Choroid plexus epithelial cell (primary cell): ENCODE data around the gene TBC1D13.
A peak's percentile ranks its signal among the peaks of the same experiment; 100 is the strongest.

Experiments
- DNase-seq: peaks from one replicate; pipeline ENCODE4 v3.0.0-alpha.2; 2010; ENCODE audit warnings: low read depth
- H3K4me3 ChIP-seq: 2 replicates; pipeline ENCODE4 v1.5.1; 2011; ENCODE audit warnings: low read depth, mild to moderate bottlenecking, control low read depth, low read length, moderate library complexity
- CTCF ChIP-seq: conservative IDR thresholded peaks from 2 replicates; pipeline ENCODE4 v1.5.1; 2011; ENCODE audit warnings: low read depth, mild to moderate bottlenecking, control low read depth, inconsistent platforms, low read length, moderate library complexity

Gene TBC1D13

DNA sequence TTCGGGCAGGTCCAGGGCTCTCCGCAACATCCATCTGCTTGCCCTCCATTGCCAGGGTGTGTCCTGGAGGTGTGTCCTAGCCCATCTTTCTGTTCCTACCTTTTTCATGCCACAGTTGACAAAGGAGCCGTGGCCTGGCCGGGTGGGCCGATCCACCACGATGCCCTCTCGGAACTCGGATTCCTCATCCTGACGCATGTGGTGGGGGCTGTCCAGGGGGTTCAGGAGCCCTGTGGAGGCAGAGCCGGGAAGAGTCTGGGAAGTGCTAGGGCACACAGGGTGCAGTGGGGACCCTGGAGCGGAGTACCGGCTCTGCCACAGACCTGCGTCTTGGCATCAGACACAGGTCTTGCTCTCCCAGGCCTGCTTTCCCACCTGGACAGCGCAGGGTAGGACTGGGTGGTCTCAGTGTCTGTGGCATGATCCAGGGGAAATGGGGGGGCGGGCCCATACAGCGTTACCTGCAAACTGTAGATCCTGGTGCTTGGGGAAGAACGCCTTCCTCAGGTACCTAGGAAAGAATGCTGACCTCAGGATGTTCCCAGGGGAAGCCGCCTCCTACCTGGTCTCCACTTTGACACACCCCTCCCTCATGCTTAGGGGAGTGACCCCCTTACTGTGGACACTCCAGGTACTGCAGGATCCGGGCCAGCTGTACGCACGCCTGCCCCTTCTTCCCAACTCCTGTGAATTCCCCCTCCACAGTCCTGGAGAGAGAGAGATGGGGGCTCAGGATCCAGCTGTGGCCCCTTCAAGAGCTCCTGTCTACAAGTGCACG, 39.1 kb downstream of the TBC1D13 start:
- DNase-seq: no peak
- peak; percentile 8 for TF ChIP-seq CTCF

GRCh38 chr9:128828267-128828666, 41.2 kb downstream of the TBC1D13 start:
- TF ChIP-seq CTCF: no peak
- H3K4me3 ChIP-seq: peak overlapping the region; percentile 92
- no peak for DNase-seq

More for the DNA sequence above, 39.1 kb downstream of the TBC1D13 start:
- H3K4me3 ChIP-seq: no peak overlapping the region

DNA sequence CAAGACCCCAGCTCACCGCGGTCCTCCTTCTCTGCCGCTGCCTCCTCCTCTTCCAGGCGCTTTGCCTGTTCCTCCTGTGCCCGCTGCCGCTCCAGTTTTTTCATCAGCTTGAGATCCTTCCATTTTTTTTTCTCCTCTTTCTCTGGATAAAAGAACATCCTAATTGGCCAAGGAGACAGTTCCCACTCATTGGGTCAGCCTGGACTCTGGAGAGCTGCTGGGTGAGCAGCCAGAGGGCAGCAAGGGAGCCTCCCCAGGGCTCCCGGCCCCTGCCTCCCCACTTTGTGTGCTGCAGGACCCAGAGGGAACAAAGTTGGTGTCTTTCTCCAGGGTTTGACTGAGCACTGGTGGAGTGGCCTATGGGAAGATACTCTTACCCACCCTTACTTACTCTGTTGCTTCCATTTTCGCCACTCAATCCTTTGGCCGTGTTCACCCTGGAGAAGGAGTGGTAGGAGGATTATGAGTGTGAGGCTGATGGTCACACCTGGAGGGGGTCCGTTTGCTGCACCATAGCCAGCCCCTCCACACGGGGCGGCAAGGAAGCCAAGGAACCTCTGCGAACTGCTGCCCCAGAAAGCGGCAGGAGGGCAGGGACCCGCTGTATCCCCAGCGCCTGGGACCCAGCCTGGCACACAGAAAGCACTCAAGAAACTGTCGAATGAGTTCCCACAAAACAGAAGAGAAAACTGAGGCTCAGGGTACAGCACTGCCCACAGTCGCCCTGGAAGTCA, 41.8 kb downstream of the TBC1D13 start:
- H3K4me3 ChIP-seq: peak overlapping the region; percentile 92
- no peak for TF ChIP-seq CTCF
- DNase-seq: no peak

- H3K4me3 ChIP-seq: peak within 1 kb of the TSS; percentile 92
- TF ChIP-seq CTCF: no peak
- peak; percentile 92 for DNase-seq
Observed at GRCh38 chr9:128829477-128830251, 42.6 kb downstream of the TBC1D13 start, which contains the start of gene SPOUT1. SPOUT1 (minus strand) TSS chr9:128829794; CDS start chr9:128829780, 14 bp downstream.

- TF ChIP-seq CTCF: no peak
- DNase-seq: no peak
- H3K4me3 ChIP-seq: no peak overlapping the region
Observed at GRCh38 chr9:128833696-128834095, 46.6 kb downstream of the TBC1D13 start.

DNA sequence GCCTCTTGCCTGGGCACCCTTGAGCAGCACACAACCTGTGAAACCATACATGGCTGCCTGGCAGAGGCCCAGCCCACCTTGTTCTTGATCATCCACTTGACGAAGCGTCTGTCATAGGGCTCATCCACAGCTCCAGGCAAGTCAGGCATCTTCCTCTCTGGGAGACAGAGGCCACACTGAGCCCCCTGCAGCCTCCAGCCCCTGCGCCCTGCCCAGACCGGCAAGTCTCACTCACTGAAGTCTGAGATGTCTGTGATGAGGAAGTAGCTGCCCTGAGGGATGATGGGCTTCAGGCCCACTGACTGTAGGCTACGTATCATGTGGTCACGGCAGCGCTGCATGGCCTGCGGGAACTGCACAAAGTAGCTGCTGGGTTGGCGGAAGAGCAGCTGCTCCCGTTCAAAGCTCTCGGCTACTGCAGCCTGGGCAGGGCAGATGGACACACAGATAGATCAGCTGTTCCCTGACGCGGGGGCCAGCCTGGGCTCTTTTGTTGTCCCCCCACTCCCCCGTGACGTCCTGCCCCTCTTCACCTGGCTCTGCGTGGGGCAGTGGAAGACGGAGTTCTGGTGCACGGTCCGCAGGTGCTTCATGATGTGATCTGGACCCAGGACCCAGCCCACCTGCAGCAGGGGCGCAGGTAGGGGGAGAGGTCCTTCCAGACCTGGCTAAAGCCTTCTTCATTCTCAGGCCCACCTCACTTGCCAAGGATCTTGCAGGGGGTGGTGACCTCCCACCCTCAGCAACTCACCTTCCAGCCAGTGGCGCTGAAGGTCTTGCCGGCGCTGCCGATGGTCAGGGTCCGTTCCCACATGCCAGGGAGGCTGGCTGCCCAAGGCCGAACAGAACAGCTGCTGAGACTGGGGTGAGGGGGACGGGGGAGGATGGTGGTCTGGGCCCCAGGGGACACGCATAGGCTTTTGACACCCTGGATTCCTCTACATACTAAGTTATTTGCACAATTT, 48.5 kb downstream of the TBC1D13 start:
- no peak for DNase-seq
- H3K4me3 ChIP-seq: no peak overlapping the region
- no peak for TF ChIP-seq CTCF
